ENCODE results near the gene STX8. TPM values are rescaled to one million over a fixed set of nuclear protein-coding genes. Genes with fewer than 3 reads are reported as not detected.
"Not testable (repeated sequence)": the region's sequence is repeated elsewhere in the genome, so short reads cannot be mapped to it uniquely, and the experiment has no call there.

Gene STX8
- total RNA-seq, 1 experiment from 2014 or later = 50.3 TPM

GRCh38 chr17:9554715-9555114, 20.9 kb downstream of the STX8 start:
- H3K27me3 ChIP-seq (ENCODE audit: control insufficient read depth, insufficient read depth, low read length); in situ Hi-C loops (cut with HindIII; ENCODE audit: low pct_unique_long_range_greater_than_20kb, low sequenced_read_pairs); DNase-seq (ENCODE audit: low read depth, low spot score); H3K36me3 ChIP-seq (ENCODE audit: control insufficient read depth, insufficient read depth, low read length); H3K9me3 ChIP-seq (ENCODE audit: control insufficient read depth, insufficient read depth, low read depth, low read length); H3K4me1 ChIP-seq (ENCODE audit: control insufficient read depth, insufficient read depth, low read length); intact Hi-C loops (cut with micrococcal nuclease; ENCODE audit: unreplicated experiment); BruUV-seq (replicated peaks); H3K4me3 ChIP-seq (ENCODE audit: low read depth in 2 of 2, low read length in 2 of 2); H3K27ac ChIP-seq (ENCODE audit: low read length): not testable (repeated sequence)
- ChIA-PET CTCF (interaction anchor here (0.6 to 1.1 kb wide), 7 partner anchors 12 to 578 kb away, joined by 3 to 9 read pairs (median 6); no protein-coding TSS in a partner anchor), POLR2A (interaction anchor here (0.7 kb wide), 1 partner anchor 415 kb away, joined by 6 read pairs; no protein-coding TSS in a partner anchor)
- ATAC-seq = peak; percentile 48; the same call in 1 of the 2 replicates
- TF ChIP-seq CTCF (IDR thresholded peaks at IDR 0.05) = peak; percentile 78

GRCh38 chr17:9553596-9553995, 22.0 kb downstream of the STX8 start:
- TF ChIP-seq TCF7L2 (IDR thresholded peaks at IDR 0.05; ENCODE audit: low read depth, low read length) (no peak), CTCF (IDR thresholded peaks at IDR 0.05) (no peak), SIN3A (IDR thresholded peaks at IDR 0.05; ENCODE audit: borderline replicate concordance, insufficient read depth, low read depth, low read length) (no peak), POLR2AphosphoS5 (IDR thresholded peaks at IDR 0.05; ENCODE audit: low read depth, low read length) (no peak)
- TF ChIP-seq, protein P1, sequence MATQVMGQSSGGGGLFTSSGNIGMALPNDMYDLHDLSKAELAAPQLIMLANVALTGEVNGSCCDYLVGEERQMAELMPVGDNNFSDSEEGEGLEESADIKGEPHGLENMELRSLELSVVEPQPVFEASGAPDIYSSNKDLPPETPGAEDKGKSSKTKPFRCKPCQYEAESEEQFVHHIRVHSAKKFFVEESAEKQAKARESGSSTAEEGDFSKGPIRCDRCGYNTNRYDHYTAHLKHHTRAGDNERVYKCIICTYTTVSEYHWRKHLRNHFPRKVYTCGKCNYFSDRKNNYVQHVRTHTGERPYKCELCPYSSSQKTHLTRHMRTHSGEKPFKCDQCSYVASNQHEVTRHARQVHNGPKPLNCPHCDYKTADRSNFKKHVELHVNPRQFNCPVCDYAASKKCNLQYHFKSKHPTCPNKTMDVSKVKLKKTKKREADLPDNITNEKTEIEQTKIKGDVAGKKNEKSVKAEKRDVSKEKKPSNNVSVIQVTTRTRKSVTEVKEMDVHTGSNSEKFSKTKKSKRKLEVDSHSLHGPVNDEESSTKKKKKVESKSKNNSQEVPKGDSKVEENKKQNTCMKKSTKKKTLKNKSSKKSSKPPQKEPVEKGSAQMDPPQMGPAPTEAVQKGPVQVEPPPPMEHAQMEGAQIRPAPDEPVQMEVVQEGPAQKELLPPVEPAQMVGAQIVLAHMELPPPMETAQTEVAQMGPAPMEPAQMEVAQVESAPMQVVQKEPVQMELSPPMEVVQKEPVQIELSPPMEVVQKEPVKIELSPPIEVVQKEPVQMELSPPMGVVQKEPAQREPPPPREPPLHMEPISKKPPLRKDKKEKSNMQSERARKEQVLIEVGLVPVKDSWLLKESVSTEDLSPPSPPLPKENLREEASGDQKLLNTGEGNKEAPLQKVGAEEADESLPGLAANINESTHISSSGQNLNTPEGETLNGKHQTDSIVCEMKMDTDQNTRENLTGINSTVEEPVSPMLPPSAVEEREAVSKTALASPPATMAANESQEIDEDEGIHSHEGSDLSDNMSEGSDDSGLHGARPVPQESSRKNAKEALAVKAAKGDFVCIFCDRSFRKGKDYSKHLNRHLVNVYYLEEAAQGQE (IDR thresholded peaks at IDR 0.05; ENCODE audit: insufficient read depth in 1 of 2, low read depth in 2 of 2, low read length in 1 of 2) = no peak
- in situ Hi-C loops (cut with HindIII; ENCODE audit: low pct_unique_long_range_greater_than_20kb, low sequenced_read_pairs) = no loop called here
- ATAC-seq (no peak), DNase-seq (ENCODE audit: low read depth, low spot score) (no peak)
- no peak overlapping the region for H3K27ac ChIP-seq (ENCODE audit: low read length)
- no peaks in the 10 kb centered on the region for H3K9me3 ChIP-seq (ENCODE audit: control insufficient read depth, insufficient read depth, low read depth, low read length)
- no peaks in the 10 kb centered on the region for H3K27me3 ChIP-seq (ENCODE audit: control insufficient read depth, insufficient read depth, low read length)
- CTCF ChIA-PET = no interaction called here
- H3K4me1 ChIP-seq (ENCODE audit: control insufficient read depth, insufficient read depth, low read length) = no peaks in the 10 kb centered on the region
- H3K4me3 ChIP-seq (ENCODE audit: low read depth in 2 of 2, low read length in 2 of 2) = no peak overlapping the region
- no peaks in the 10 kb centered on the region for H3K36me3 ChIP-seq (ENCODE audit: control insufficient read depth, insufficient read depth, low read length)
- no TSS peak for BruUV-seq (replicated peaks)
- POLR2A ChIA-PET = no interaction called here
- intact Hi-C loops (cut with micrococcal nuclease; ENCODE audit: unreplicated experiment) = no loop called here
